NCI-H2171 (cell line): ENCODE measurements around the gene AGPAT4.
"Not testable (repeated sequence)": the region's sequence is repeated elsewhere in the genome, so short reads cannot be mapped to it uniquely, and the experiment has no call there.

Experiments used
- DNase-seq: peaks from one replicate; lab custom pipeline; 2025; lab: John Stamatoyannopoulos, UW

Gene AGPAT4

GRCh38 chr6:161200610-161201370 lies 73.1 kb downstream of the AGPAT4 start:
- DNase-seq = peak; percentile 14

- no peak for DNase-seq
Measured at GRCh38 chr6:161199850-161200249, 74.0 kb downstream of the AGPAT4 start.

GRCh38 chr6:161198783-161199460 lies 74.9 kb downstream of the AGPAT4 start:
- DNase-seq = no peak

- DNase-seq = no peak
Measured at GRCh38 chr6:161198176-161198575, 75.7 kb downstream of the AGPAT4 start.

- DNase-seq = no peak
Measured at GRCh38 chr6:161195386-161195785, 78.5 kb downstream of the AGPAT4 start.

- no peak for DNase-seq
Measured at GRCh38 chr6:161194374-161194773, 79.5 kb downstream of the AGPAT4 start.

- DNase-seq = no peak
Measured at GRCh38 chr6:161192636-161193411, 81.0 kb downstream of the AGPAT4 start.

GRCh38 chr6:161191671-161192070 lies 82.2 kb downstream of the AGPAT4 start:
- no peak for DNase-seq

- DNase-seq = no peak
Measured at GRCh38 chr6:161191007-161191406, 82.9 kb downstream of the AGPAT4 start.

GRCh38 chr6:161189891-161190290 lies 84.0 kb downstream of the AGPAT4 start:
- DNase-seq = no peak

GRCh38 chr6:161188547-161189465 lies 85.1 kb downstream of the AGPAT4 start:
- no peak for DNase-seq

- no peak for DNase-seq
Measured at GRCh38 chr6:161186173-161186769, 87.6 kb downstream of the AGPAT4 start.

- no peak for DNase-seq
Measured at GRCh38 chr6:161181121-161181520, 92.7 kb downstream of the AGPAT4 start.

GRCh38 chr6:161178155-161178554 lies 95.7 kb downstream of the AGPAT4 start:
- DNase-seq = not testable (repeated sequence)

- not testable (repeated sequence) for DNase-seq
Measured at GRCh38 chr6:161176428-161176827, 97.4 kb downstream of the AGPAT4 start.

GRCh38 chr6:161172769-161173168 lies 101.1 kb downstream of the AGPAT4 start:
- not testable (repeated sequence) for DNase-seq

- DNase-seq = no peak
Measured at GRCh38 chr6:161171207-161171606, 102.7 kb downstream of the AGPAT4 start.

GRCh38 chr6:161169696-161170095 lies 104.2 kb downstream of the AGPAT4 start:
- DNase-seq = peak; percentile 64

- no peak for DNase-seq
Measured at GRCh38 chr6:161169035-161169434, 104.8 kb downstream of the AGPAT4 start.

GRCh38 chr6:161168281-161168891 lies 105.5 kb downstream of the AGPAT4 start:
- DNase-seq = peak; percentile 61

- DNase-seq = no peak
Measured at GRCh38 chr6:161166677-161167076, 107.2 kb downstream of the AGPAT4 start.
